Measurements from ENCODE around the gene GKAP1.
"Not testable (repeated sequence)": the region's sequence is repeated elsewhere in the genome, so short reads cannot be mapped to it uniquely, and the experiment has no call there.

Gene GKAP1

GRCh38 chr9:83817356-83818278 lies at the start of gene GKAP1:
GKAP1 (minus strand) TSS chr9:83817769; CDS start chr9:83806517, 11,252 bp downstream.
- in situ Hi-C loops (cut with HindIII; ENCODE audit: low sequenced_read_pairs): not testable (repeated sequence)

- in situ Hi-C loops (cut with HindIII; ENCODE audit: low sequenced_read_pairs): not testable (repeated sequence)
Measured at GRCh38 chr9:83849895-83850294, 32.3 kb upstream of the GKAP1 start.

GRCh38 chr9:83837070-83837643 lies 19.6 kb upstream of the GKAP1 start:
- in situ Hi-C loops (cut with HindIII; ENCODE audit: low sequenced_read_pairs): not testable (repeated sequence)

- in situ Hi-C loops (cut with HindIII; ENCODE audit: low sequenced_read_pairs): not testable (repeated sequence)
Measured at GRCh38 chr9:83830426-83831071, 13.0 kb upstream of the GKAP1 start.

- in situ Hi-C loops (cut with HindIII; ENCODE audit: low sequenced_read_pairs): not testable (repeated sequence)
Measured at GRCh38 chr9:83824986-83825623, 7.5 kb upstream of the GKAP1 start.

- in situ Hi-C loops (cut with HindIII; ENCODE audit: low sequenced_read_pairs): not testable (repeated sequence)
Measured at GRCh38 chr9:83817011-83817355, 586 bp downstream of the GKAP1 start.

- in situ Hi-C loops (cut with HindIII; ENCODE audit: low sequenced_read_pairs): not testable (repeated sequence)
Measured at GRCh38 chr9:83815120-83815519, 2.4 kb downstream of the GKAP1 start.

- in situ Hi-C loops (cut with HindIII; ENCODE audit: low sequenced_read_pairs): not testable (repeated sequence)
Measured at GRCh38 chr9:83809213-83809612, 8.4 kb downstream of the GKAP1 start.

- in situ Hi-C loops (cut with HindIII; ENCODE audit: low sequenced_read_pairs): not testable (repeated sequence)
Measured at GRCh38 chr9:83804454-83804853, 13.1 kb downstream of the GKAP1 start.

- in situ Hi-C loops (cut with HindIII; ENCODE audit: low sequenced_read_pairs): not testable (repeated sequence)
Measured at GRCh38 chr9:83803941-83804340, 13.6 kb downstream of the GKAP1 start.

- in situ Hi-C loops (cut with HindIII; ENCODE audit: low sequenced_read_pairs): no loop called here
Measured at GRCh38 chr9:83800236-83801033, 17.1 kb downstream of the GKAP1 start.

- in situ Hi-C loops (cut with HindIII; ENCODE audit: low sequenced_read_pairs): no loop called here
Measured at GRCh38 chr9:83794051-83794450, 23.5 kb downstream of the GKAP1 start.

GRCh38 chr9:83792746-83793145 lies 24.8 kb downstream of the GKAP1 start:
- in situ Hi-C loops (cut with HindIII; ENCODE audit: low sequenced_read_pairs): no loop called here

- in situ Hi-C loops (cut with HindIII; ENCODE audit: low sequenced_read_pairs): no loop called here
Measured at GRCh38 chr9:83778164-83778563, 39.4 kb downstream of the GKAP1 start.

GRCh38 chr9:83775932-83776331 lies 41.6 kb downstream of the GKAP1 start:
- in situ Hi-C loops (cut with HindIII; ENCODE audit: low sequenced_read_pairs): no loop called here

GRCh38 chr9:83772860-83773259 lies 44.7 kb downstream of the GKAP1 start:
- in situ Hi-C loops (cut with HindIII; ENCODE audit: low sequenced_read_pairs): no loop called here

GRCh38 chr9:83765376-83765775 lies 52.2 kb downstream of the GKAP1 start:
- in situ Hi-C loops (cut with HindIII; ENCODE audit: low sequenced_read_pairs): no loop called here

- in situ Hi-C loops (cut with HindIII; ENCODE audit: low sequenced_read_pairs): no loop called here
Measured at GRCh38 chr9:83754383-83754977, 63.1 kb downstream of the GKAP1 start.

GRCh38 chr9:83749706-83750105 lies 67.9 kb downstream of the GKAP1 start:
- in situ Hi-C loops (cut with HindIII; ENCODE audit: low sequenced_read_pairs): no loop called here

- in situ Hi-C loops (cut with HindIII; ENCODE audit: low sequenced_read_pairs): no loop called here
Measured at GRCh38 chr9:83744206-83744605, 73.4 kb downstream of the GKAP1 start.
